Endothelial cell of umbilical vein (primary cell): ENCODE data around the gene UBASH3A.

Experiments used
- EZH2 ChIP-seq: IDR thresholded peaks from 2 replicates; pipeline ENCODE4 v1.6.1; 2012; ENCODE audit warnings: borderline replicate concordance, low read depth, mild to moderate bottlenecking, moderate library complexity, low read length, inconsistent platforms; ENCODE audit not compliant: severe bottlenecking
- JUN ChIP-seq: IDR thresholded peaks from 2 replicates; pipeline ENCODE4 v1.6.1; 2011; ENCODE audit warnings: borderline replicate concordance, low read depth; ENCODE audit not compliant: insufficient read length, insufficient read depth
- POLR2A ChIP-seq: IDR thresholded peaks from 2 replicates; pipeline ENCODE4 v1.6.1; 2012; ENCODE audit warnings: low read depth, mild to moderate bottlenecking, control low read depth, low read length
- POLR2AphosphoS5 ChIP-seq: IDR thresholded peaks from 2 replicates; pipeline ENCODE4 v1.6.1; 2012; ENCODE audit warnings: low read depth, mild to moderate bottlenecking, control low read depth, low read length, moderate library complexity; ENCODE audit not compliant: insufficient read depth
- TF ChIP-seq, protein P1 (sequence below), 2 donors: IDR thresholded peaks; 1 replicate in 1 of 2; 2 replicates in 1 of 2; pipeline ENCODE4 v1.5.1; 2011; ENCODE audit warnings: low read length in 2 of 2, mild to moderate bottlenecking in 2 of 2, moderate library complexity in 2 of 2, control low read depth in 1 of 2, inconsistent platforms in 1 of 2, low read depth in 1 of 2; ENCODE audit not compliant: insufficient read depth in 1 of 2; ENCODE audit errors: extremely low read depth in 1 of 2
- TF ChIP-seq, protein P2 (sequence below): IDR thresholded peaks from 2 replicates; pipeline ENCODE4 v1.6.1; 2011; ENCODE audit not compliant: insufficient read depth, insufficient read length

DNA sequence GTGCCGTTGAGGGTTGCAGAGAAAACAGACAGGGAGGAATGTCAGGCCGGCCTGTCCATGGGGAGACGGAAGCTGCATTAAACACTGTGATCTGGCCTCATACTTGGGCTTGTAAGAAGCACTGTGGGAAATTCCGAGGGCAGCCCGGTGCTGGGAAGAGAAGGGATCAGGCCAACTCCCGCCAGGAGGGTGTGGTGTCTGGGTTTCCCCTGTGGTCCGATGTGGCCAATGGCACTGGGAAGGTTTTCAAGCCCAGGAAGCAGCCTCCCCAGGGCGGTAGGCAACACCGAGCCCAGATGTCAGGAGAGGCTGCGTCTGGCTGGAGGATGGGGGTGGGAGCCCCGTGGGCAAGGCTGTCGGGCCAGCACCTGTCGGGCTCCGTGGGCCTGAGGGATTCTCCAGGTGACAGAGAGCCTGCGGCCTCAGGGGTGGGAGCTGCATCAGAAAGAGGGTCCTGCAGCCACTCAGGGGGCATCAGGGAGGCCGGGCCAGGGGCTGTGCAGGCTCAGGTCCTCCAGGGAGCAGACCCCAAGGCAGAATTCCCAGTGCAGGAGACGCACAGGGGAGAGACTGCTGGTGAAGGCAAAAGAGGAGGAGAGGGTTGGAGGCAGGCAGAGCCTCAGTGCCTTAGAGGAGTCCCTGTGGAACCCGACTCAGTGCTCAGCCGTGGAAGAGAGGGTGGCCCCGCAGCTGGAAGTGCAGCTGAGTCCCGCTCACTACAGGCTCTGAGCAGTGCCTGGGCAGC lies 8.4 kb downstream of the UBASH3A start:
- TF ChIP-seq EZH2 (no peak), POLR2A (no peak), JUN (no peak), POLR2AphosphoS5 (no peak)
- TF ChIP-seq, protein P1, sequence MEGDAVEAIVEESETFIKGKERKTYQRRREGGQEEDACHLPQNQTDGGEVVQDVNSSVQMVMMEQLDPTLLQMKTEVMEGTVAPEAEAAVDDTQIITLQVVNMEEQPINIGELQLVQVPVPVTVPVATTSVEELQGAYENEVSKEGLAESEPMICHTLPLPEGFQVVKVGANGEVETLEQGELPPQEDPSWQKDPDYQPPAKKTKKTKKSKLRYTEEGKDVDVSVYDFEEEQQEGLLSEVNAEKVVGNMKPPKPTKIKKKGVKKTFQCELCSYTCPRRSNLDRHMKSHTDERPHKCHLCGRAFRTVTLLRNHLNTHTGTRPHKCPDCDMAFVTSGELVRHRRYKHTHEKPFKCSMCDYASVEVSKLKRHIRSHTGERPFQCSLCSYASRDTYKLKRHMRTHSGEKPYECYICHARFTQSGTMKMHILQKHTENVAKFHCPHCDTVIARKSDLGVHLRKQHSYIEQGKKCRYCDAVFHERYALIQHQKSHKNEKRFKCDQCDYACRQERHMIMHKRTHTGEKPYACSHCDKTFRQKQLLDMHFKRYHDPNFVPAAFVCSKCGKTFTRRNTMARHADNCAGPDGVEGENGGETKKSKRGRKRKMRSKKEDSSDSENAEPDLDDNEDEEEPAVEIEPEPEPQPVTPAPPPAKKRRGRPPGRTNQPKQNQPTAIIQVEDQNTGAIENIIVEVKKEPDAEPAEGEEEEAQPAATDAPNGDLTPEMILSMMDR (IDR thresholded peaks at IDR 0.05; ENCODE audit: extremely low read depth in 1 of 2, insufficient read depth in 1 of 2, low read depth in 1 of 2, low read length in 2 of 2) = no peak
- TF ChIP-seq, protein P2, sequence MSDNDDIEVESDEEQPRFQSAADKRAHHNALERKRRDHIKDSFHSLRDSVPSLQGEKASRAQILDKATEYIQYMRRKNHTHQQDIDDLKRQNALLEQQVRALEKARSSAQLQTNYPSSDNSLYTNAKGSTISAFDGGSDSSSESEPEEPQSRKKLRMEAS = no peak
